CD4-positive, alpha-beta T cell treated with Interleukin-4 for 1 hour (primary cell): ENCODE data around the gene PANK2.

Experiments
- DNase-seq, 2 donors: peaks; one replicate each; pipeline ENCODE4 v3.0.0-alpha.2; 2020 to 2022

The PANK2 gene

DNA sequence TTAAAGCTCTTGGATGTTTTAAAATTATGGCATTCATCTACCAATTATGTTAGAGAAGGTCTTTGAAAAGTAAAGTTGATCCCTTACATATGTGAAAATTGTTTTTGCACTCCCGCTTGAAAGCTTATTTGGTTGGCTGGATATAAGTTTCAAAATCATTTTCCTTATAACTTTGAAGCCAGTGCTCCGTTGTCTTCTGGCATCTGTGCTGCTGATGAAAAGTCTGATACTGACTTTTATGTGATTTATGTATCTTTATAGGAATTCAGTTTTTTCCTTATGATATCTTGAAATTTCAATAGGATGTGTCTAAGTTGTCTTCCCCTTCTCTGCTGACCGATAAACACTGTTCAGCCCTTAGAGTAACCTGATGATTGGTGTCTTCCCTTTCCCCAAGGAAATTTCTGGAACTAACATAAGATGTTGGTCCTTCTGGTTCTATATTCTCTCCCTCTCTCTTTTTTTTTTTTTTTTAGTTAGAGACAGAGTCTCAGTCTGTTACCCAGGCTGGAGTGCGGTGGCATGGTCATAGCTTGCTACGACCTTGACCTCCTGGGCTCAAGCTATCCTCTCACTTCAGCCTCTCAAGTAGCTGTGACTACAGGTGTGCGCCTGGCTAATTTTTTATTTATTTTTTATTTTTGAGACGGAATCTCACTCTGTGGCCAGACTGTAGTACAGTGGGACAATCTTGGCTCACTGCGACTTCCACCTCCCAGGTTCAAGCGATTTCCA lies 12.7 kb downstream of the PANK2 start:
- no peak for DNase-seq

DNA sequence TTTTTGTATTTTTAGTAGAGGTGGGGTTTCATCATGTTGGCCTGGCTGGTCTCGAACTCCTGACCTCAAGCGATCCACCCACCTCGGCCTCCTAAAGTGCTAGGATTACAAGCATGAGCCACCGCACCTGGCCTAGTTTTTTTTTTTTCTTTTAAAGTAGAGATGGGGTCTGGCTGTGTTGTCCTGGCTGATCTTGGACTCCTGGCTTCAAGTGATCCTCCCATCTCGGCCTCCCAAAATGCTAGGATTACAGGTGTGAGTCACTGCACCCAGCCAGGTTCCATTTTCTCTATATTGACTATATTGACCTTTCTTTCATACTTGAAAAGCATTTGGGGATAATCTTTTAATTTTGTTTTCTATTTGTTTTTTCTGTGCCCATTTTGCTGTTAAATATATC lies 13.3 kb downstream of the PANK2 start:
- DNase-seq = no peak

DNA sequence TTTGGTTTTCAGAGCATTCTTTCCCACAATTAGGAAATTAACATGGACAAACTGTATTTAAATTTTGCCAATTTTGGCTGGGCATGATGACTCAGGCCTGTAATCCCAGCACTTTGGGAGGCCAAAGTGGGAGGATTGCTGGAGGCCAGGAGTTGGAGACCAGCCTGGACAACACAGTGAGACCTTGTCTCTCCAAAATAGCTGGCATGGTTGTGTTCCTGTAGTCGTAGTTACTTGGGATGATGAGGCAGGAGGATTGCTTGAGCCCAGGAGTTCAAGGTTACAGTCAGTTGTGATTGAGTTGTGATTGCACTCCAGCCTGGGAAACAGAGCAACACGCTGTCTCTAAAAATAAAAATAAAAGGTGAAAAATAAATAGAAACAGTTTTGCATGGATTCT lies 15.0 kb downstream of the PANK2 start:
- no peak for DNase-seq

DNA sequence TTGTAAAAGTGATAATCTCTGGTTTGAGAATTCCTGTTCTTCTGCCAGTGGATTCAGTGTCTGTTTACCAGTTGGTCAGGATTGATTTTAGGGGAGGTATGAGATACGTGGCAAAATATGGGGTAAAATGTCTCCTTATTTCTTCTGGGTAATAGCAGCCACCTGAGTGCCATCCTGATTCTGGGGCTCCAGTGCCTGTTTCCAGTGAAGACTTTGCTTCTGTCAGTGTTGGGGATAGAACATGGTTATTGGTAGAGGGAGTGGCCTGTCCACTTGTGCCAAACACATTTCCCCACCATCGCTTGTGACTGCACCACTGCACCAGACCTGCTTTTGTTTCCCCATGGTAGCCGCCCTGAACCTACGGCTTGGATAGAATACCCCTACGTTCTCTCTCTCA lies 15.7 kb downstream of the PANK2 start:
- no peak for DNase-seq

DNA sequence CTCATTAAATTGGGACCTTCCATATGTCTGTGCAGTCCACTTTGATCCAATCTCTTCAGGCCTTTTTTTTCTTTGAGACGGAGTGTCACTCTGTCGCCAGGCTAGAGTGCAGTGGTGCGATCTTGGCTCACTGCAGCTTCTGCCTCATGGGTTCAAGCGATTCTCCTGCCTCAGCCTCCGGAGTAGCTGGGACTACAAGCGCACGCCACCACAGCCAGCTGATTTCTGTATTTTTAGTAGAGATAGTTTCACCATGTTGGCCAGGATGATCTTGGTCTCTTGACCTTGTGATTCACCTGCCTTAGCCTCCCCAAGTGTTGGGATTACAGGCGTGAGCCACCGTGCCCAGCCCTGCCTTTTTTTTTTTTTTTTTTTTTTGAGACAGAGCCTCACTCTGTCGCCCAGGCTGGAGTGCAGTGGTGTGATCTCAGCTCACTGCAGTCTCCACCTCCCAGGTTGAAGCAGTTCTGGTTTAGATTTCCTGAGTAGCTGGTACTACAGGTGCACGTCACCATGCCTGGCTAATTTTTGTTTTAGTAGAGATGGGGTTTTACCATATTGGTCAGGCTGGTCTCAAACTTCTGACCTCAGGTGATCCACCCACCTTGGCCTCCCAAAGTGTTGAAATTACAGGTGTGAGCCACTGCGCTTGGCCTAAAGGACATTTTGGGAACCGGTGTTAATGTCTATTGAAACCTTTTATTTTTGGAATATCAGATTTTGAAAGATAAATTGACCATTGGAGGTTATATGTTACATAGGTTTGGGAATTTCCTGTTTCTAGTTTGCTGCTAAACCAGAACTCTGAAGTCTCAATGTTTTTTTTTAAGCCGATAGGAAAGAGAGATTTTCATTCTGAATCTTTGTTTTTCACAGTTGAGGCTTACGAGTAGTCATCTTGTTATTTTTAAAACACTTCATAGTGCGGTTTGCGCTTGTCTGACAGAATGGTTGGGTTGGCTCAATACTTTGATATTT lies 17.8 kb downstream of the PANK2 start:
- DNase-seq = peak; percentile 55 to 78

DNA sequence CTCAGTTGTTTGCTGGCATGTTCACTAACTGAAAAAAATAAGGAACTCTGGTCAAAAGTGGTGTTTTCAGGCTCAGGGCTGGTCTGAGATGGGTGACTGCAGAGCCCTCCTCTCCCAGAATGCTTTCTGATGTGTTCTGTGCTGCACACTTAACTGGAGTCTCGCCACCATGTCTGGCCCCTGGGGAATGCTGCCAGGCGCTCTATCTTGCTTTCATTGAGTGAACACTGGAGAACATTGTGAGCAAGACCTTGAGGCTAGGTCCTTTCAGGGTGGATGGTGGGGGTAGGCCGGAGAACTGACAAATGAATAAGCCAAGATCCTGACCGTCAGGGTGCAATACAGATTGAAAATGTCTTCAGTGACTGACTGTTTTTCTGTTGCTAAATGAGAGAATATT lies 19.5 kb downstream of the PANK2 start:
- DNase-seq = no peak

DNA sequence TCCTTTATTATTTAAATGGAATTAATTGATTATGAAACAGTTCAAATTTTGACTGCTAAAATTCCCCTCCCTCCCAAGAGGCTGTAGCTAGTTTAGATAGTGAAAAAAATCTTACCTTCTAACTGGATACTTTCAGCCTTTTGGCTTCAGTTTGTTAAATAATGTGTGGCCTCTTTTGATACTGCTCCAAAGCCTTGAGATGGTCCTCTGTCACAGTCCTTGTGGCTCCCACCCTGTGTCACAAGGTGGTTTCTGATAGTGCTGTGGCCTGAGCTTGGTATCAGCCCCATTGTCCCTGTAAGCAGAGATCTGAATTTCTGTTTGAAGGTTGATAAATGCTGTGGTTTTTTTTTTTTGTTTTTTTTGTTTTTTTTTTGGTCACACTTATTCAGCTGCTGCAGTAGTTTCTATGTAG lies 20.8 kb downstream of the PANK2 start:
- DNase-seq = no peak

DNA sequence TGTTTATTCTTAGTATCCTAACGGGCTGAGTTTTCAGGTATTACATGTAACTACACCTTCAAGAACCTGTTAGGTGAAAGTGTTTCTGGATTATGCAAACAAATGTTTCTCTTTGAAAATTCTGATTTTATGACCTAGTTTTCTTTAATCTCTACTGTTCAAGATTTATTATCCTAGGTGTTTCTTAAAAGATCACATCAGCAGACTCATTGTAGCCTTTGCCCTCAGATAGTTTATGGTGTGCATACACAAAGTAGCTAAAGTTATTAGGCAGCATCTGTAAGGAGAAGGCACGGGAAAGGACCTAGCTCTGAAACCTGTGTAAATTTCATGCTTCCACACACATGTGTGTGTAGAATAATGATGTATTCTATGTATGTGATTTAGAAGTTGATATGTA lies 21.7 kb downstream of the PANK2 start:
- DNase-seq = no peak

DNA sequence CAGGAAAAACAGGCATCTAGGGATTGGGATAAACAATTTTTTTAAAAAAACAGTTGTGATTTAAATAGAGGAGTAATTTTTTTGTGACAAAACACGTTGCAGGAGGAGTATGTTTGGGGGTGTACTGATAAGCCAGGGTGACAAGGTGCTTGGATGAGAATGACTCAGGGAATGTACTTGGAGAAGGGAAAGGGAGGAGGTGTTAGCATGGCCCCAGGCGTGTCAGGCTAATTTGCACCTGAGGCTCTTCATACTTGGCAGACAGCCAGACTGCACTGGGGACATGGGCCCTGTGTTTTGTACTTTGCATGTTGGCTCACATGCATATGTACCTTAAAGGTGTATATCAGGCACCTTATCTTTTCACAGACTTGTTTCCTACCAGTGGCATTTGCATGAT lies 22.8 kb downstream of the PANK2 start:
- no peak for DNase-seq

DNA sequence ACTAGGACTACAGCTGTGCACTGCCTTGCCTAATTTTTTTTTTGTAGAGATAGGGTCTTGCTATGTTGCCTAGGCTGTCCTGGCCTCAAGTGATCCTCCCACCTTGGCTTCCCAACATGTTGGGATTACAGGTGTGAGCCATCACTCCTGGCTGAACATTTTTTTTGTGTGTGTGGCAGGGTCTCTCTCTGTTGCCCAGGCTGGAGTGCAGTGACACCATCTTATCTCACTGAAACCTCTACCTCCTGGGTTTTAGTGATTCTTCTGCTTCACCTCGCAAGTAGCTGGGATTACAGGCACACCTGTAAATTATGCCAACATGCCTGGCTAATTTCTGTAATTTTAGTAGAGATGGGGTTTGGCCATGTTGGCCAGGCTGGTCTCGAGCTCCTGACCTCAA lies 25.3 kb downstream of the PANK2 start:
- DNase-seq = no peak

DNA sequence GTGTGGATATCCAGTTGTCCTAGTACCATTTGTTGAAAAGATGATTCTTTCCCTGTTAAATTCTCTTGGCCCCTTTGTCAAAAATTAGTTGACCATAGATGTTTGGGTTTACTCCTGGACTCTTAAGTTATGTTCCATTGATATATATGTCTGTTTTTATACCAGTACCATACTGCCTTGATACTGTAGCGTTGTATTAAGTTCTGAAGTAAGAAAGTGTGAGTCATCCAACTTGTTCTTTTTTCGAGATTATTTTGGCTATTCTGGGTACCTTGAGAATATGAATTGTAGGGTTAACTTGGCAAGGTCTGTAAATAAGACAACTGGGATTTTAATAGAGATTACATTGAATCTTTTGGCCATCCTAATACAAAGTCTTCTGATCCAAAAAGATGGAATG lies 26.5 kb downstream of the PANK2 start:
- DNase-seq = no peak

DNA sequence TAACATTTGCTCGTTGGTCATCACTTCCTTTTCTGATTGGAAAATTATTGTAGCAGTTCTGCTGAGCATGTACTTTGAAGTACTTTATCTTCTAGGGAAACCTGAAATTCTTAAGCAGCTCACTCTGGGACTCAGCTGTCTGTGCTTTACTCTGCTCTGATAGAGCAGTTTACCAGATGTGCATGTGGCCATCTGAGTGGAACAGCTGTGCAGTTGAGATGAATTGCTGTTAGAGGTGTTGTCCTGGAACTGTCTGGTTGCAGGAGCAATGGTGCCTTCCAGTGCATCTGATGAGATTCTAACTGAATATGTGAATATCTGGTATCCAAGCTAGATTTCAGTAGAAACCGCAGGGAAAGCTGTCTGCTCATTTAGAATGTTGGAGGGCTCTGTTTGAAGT lies 27.2 kb downstream of the PANK2 start:
- no peak for DNase-seq

DNA sequence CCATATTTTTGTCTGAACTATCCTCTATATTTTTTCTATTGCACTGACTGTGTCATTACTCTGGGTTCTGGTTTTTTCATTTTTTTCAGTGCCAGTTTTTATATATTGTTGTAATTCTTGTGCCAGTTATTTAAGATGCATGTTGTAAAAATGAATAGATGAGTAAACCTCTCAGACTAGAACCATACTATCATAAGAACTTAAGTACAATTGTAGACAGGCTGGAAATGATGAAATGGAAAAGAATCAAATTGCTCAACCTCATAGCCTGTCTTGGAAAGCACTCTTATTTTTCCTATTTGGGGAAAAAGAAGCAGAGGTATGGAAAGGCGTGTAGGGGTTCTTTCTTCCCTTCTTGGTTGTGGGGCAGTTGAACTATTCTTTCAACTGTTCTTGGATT lies 30.2 kb downstream of the PANK2 start:
- DNase-seq = no peak

DNA sequence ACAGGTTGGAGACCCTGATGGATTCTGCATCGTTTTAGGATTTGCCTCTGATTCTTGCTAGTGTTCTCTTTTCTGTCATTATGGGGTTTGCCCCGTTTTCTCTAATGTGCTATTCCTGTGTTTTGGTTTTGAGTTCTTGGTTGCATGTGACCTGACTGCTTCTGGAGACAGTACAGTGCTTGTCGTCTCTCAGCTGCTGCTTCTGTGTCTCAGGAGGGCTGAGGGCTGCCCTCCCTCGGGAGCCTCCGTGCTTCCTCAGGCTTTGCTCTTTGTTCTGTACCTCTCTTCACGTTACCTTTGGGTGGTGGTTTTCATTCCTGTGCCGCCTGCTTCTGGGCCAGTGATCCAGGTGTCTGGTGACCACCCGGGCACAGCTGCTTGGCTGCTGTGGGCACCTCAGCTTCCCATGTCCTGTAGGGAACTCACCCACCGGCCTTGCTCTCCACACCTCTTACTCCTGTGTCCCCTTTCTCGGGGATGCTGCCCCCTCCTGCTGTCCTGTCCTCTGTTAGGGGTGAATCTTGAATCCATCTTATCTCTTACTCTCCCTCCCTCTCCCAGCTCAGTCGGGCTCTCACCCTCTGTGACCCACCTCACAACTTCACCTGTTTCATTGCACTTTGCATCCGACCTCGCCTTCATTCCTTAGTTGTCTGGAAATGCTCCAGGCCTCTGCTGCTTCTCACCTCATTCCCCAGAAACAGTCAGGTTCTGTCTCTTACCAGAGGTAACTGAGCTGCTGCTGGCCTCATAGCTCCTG lies 33.2 kb downstream of the PANK2 start:
- DNase-seq = no peak

DNA sequence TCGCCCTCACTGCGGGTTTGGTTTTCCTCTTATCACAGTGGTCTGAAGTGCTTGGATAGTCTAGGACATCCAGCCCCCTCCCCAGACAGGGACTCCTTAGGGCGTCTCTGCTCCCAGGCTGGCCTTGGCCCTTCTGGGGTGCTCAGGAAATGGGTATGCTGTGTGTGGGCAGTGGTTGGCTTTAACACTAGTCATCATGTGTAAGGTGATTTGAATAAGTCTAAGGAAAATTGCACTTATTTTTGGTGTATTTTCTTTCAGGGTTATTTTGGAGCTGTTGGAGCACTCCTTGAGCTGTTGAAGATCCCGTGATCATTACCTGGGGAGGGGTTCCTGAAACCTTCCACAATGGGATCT lies 33.8 kb downstream of the PANK2 start:
- no peak for DNase-seq

DNA sequence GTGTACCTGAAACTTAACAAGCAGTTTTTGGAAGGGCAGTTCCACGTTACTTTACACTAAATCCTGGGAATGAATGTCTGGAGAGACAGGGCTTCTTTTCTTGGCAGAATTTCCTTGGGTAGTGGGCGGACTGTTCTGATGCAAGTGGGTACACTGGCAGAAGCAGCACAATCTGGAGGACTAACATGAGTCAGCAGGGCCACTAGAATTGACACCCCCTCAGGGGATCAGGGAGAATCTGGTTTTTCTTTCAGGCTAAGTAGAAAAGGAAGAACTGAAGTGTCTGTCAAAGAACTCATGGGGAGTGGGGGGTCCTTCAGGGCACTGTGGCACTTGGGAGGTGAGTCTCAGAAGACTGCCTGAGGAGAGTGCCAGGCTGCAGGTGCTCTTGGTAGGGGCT lies 34.6 kb downstream of the PANK2 start:
- DNase-seq = no peak

DNA sequence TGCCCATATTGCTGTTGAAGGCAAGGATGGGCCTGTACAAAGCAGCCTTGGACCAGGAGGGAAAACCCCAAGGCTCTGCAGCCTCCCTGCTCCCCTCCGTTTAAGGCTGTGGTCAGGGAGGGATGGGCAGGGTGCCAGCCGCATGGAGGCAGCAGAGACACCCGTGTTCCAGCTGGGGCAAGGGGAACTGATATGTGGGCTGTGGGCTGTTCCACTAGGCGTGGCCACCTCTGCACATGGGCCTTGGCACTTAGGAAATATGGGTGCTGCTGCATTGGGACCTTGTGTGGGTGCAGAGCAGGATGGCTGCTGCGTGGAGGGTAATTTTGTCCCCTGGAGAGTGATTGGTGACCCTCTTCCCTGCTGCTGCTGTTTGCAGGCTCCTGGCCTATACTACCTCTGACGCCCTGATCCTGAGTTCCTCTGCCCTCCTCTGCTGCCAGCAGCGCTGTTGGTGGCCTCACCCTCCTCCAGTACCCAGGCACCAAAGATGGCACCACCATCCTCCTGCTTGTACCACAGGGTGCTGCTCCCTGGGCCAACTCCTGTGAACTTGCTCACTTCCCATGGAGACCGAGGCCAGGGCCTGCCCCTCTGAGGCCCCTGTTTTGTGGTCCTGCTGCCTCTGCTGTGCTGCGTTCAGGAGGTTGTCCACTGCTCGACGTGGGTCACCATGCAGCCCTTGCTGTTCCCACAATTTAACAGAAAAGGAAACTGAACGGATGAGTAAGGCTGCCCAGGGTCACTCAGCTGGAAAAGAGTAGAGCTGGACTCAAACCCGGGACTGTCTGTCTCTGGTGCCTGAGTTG lies 35.3 kb downstream of the PANK2 start:
- DNase-seq = peak in 1 of 2 donors; percentile 40

DNA sequence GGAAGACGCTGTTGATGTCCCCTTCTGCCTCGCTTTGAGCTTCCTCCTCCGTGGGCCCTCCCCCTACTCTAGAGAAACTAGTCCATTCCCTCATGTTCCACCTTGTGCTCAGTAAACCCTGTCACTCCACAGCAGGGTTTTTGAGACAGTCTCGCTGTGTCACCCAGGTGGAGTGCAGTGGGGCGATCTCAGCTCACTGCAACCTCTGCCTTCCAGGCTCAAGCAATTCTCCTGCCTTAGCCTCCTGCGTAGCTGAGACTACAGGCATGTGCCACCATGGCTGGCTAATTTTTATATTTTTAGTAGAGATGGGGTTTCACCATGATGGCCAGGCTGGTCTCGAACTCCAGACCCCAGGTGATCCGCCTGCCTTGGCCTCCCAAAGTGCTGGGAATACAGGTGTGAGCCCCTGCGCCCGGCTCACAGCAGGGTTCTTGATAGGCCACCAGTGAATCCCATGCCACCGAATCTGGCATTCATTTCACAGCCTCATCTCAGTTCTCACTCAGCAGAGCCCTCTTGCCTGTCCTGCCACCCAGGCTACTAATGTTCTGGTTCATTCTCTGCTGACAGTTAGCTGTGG lies 36.0 kb downstream of the PANK2 start:
- no peak for DNase-seq

DNA sequence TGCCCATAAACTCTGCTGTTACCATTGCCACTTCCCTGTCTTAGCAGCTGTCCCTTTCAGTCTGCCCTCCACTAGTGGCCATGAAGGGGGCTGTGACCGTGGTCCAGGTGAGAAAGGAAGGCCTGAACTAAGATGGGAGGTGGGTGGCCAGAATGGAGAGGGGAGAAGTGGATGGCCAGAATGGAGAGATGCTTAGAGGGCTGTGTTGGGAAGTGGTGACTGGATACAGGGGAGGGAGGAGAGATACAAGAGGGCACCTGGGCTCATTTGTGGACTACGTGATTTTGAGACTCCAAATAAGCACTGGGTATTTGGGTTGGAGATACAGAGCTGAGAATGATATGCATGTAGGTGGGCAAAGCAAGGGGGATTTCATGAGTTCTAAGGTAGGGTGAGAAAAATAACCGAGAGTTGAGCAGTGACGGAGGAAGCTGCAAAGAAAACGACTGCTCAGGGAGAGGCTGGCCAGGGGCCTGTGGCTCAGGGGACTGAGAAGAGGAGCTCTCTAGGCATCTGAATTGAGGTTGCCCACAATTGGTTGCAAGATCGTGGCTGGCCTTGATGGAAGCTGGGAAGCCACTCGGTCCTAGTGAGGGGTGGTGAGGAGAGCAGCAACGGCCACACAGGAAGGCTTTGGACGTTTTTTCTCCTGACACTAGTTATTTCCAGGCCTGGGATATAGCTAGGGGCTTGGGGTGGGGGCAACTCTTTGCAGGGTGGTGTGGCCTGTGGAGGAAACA lies 36.9 kb downstream of the PANK2 start:
- no peak for DNase-seq

DNA sequence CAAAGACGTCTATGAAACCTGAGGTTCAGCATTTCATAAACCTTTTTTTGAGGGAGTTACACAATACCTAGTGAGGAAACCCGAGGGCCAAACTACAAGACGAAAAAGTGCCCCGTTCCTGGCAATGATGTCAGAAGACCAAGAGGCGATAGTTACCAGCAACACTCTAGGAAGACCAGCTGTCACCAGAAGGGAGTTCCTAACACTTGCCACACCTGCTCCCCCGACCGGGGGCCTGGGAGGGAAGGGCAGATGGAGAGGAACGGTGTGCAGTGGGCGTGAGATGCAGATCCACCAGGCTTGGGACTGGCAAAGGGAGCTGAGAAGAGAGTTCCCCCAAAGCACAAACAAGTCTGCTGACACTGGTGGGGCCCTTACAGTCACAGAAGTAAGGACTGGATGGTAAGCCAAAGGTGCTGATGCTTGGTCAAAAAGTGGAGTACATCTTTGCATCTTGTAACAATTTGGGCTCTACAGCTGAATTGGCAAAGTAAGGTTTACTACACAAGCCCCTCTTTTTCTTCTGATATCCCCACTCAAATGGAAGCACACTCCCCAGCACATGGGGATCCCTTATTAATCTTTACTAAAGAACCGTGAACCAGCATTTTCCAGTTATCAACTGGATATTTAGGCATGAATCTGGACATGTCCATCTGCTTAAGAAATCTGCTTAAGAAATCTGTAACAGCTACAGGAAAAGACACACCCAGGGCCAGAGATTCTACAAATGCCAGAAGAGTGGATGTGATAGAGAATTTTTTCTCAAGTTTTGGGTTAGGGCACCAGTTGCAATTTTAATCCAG lies 38.5 kb downstream of the PANK2 start:
- DNase-seq = peak in 1 of 2 donors; percentile 21

DNA sequence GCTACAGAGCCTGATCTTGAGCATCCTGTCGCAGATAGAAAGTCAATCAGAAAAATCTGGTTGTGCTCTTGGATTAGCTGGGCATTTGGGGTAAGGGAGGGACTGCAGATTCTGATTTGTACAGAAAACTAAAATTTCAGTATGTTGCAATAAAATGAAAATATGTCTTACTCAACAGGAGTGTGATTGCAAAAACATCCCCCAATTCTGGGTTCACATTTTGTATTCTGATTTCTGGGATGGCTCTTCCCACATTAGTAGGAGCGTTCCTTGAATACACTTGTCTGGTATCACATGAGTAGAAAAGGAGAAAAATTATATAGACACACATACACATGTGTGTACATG lies 40.5 kb downstream of the PANK2 start:
- DNase-seq = no peak
